Activated CD4-positive, alpha-beta T cell treated with anti-CD3 and anti-CD28 coated beads, Interleukin-2, amount 50 U/mL, for 24 hours (primary cell): ENCODE measurements around the gene FOXA3.

ENCODE experiments used
- DNase-seq, 2 donors: peaks; one replicate each; pipeline ENCODE4 v3.0.0-alpha.2; 2020; ENCODE audit warnings: low read depth in 1 of 2, low spot score in 1 of 2

Gene FOXA3

DNA sequence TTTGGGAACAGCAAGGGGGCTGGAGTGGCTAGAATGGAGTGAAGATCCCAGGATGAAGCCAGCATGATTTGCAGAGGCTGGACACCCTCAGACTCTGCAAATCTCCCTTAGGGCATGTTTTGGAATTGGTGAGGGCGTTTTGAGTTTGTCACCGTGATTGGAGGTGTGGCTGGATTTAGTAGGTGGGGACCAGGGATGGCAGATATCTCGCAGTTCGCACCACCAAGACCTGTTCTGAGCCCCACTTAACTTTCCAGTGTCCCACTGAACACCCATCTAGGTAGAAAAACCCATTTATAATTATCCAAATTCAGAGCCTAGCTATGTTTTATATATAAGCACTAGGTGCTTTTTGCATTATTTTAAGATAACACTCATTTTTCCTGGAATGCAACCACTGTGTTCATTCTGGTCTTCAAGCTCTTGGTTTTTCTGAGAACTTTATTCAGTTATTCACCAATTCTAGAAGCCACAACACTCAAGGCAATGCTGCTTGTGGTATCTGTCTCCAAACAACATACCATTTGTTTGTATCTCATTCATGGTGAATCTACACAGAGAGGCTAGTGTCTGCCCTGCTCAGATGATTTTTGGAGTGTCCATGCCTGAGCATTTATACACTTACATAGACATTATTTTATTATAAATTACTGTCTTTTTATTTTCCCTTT lies 53.4 kb downstream of the FOXA3 start:
- no peak for DNase-seq

DNA sequence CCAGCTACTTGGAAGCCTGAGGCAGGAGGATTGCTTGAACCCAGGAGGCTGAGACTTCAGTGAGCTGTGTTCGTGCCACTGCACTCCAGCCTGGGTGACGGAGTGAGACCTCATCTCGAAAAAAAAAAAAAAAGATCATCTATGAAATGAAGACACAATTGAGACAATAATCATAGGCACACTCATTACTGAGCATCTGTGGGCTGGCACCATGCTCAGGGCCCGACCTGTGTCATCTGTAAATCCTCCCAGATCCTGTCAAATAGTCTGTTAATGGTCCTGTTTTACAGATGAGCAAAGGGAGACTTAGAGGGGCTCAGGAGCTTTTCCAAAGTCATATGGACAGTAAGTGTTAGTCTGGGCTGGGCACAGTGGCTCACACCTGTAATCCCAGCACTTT lies 54.6 kb downstream of the FOXA3 start:
- DNase-seq = no peak

DNA sequence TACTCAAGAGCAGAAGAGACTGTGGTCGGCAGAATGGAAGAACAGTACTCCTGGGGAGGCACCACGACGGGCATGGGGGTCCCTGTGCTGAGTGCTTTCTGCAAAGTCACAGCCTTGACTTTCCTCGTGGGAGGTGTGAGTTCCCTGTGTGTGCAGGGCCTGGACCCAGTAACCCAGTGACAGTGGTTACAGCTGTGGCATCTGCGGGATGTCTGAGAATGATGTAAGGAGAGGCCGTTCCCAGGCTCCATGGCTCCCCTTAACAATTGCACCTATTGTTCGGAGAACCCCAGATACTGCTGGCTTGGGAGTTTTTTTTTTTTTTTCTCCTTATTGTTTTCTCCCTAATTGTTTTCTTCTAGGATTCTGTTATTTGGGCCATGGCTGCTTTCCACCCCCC lies 55.6 kb downstream of the FOXA3 start:
- no peak for DNase-seq

DNA sequence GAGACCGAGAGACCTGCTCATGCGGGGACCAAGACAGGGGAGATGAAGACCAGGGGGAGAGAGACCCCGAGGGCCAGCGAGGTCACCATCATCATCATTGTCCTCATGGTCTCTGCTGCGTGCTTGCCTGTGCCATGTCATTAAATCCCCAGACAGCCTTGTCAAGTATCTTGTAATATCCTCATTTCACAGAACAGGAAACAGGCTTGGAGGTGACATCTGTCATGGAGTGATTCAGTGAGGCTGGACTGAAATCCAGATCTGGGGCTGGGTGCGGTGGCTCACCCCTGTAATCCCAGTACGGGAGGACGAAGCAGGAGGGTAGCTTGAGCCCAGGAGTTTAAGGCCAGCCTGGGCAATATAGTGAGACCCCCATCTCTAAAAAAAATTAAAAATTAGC lies 56.3 kb downstream of the FOXA3 start:
- no peak for DNase-seq

DNA sequence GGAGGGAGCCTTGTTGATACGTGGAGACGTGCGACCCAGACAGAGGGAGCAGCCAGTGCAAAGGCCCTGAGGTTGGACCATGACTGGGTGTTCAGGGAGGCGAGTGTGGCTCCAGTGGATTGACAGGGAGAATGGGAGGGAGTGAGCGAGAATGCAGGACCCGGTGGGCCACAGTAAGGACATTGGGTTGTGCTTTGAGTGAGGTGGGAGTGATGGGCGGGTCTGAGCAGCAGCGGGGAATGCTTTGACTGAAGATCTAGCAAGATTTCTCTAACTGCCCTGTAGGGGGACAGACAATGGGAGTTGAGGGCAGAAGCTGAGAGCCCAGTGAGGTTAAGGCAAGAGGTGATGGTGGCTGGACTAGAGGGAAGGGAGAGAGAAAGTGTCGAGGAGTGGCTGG lies 58.2 kb downstream of the FOXA3 start:
- no peak for DNase-seq
